K562 (cell line): ENCODE data around the gene JKAMP. TPM values are rescaled to one million over a fixed set of nuclear protein-coding genes. Genes with fewer than 3 reads are reported as not detected.

Experiments
- polyA plus RNA-seq, 8 experiments: library from polyadenylated mRNA; depleted of rRNA in 4 of 8; stranded (reverse) in 5 of 8; unstranded in 3 of 8; fragments of >200 nt; fragmentation: Nextera tagmentation in 2 of 8; fragmentation: Illumina TruSeq in 1 of 8; extraction: Ambion mirVana in 2 of 8; extraction: Trizol in 1 of 8; gene quantifications; 2 replicates each; pipeline versions ENCODE4 v1.2.1 to v1.2.3, GENCODE V29; 2011 to 2014; ENCODE audit warnings: inconsistent platforms in 1 of 8, missing spikeins in 1 of 8
- total RNA-seq, 7 experiments: library from RNA; depleted of rRNA in 6 of 7; stranded (reverse); fragments of >200 nt in 6 of 7; fragmentation: Illumina TruSeq in 2 of 7; extraction: Trizol in 2 of 7; gene quantifications; 2 replicates each; pipeline versions ENCODE4 v1.2.1 to v1.2.3, GENCODE V29; 2011 to 2021; ENCODE audit warnings: low replicate concordance in 1 of 7

The JKAMP gene
- total and polyA plus RNA-seq, 9 of the 15 experiments (the other 6 are each of a cell fraction or from before 2014, with no cell fraction given): 19.3 to 119 (median 33.8) TPM

Other genes with a start within 250 kb of the JKAMP start
- 0.53 and 0.54 TPM in 2 replicates for gene GPR135, start 19.1 kb upstream of the JKAMP start, total RNA-seq (2014; rRNA removed)
- gene GPR135, start 19.1 kb upstream of the JKAMP start, total RNA-seq (2014; rRNA removed; fragmentation: Illumina TruSeq; extraction: Trizol): 1.0 and 1.1 TPM in 2 replicates
- 1.2 and 1.3 TPM in 2 replicates for gene GPR135, start 19.1 kb upstream of the JKAMP start, total RNA-seq (2015; rRNA removed; fragmentation: Illumina TruSeq; extraction: Trizol)
- gene GPR135, start 19.1 kb upstream of the JKAMP start, total RNA-seq (2021): 0.98 and 1.2 TPM in 2 replicates
- gene GPR135, start 19.1 kb upstream of the JKAMP start, polyA plus RNA-seq (2011; rRNA removed): 1.0 and 1.2 TPM in 2 replicates
- 0.60 and 0.82 TPM in 2 replicates for gene GPR135, start 19.1 kb upstream of the JKAMP start, polyA plus RNA-seq (2014; fragmentation: Illumina TruSeq; extraction: Trizol)
- gene GPR135, start 19.1 kb upstream of the JKAMP start, polyA plus RNA-seq (2014; fragmentation: Nextera tagmentation; extraction: Ambion mirVana): under 1 TPM; 0.06 to 0.10 TPM
- gene GPR135, start 19.1 kb upstream of the JKAMP start, polyA plus RNA-seq (2014; rRNA removed): 1.6 and 1.7 TPM in 2 replicates
- gene L3HYPDH, start 109 bp upstream of the JKAMP start, total RNA-seq (2014; rRNA removed): 17.8 and 22.9 TPM in 2 replicates
- 14.3 and 16.0 TPM in 2 replicates for gene L3HYPDH, start 109 bp upstream of the JKAMP start, total RNA-seq (2014; rRNA removed; fragmentation: Illumina TruSeq; extraction: Trizol)
- 18.1 and 19.3 TPM in 2 replicates for gene L3HYPDH, start 109 bp upstream of the JKAMP start, total RNA-seq (2015; rRNA removed; fragmentation: Illumina TruSeq; extraction: Trizol)
- 19.0 and 20.6 TPM in 2 replicates for gene L3HYPDH, start 109 bp upstream of the JKAMP start, total RNA-seq (2021)
- gene L3HYPDH, start 109 bp upstream of the JKAMP start, polyA plus RNA-seq (2011; rRNA removed): 31.3 and 36.5 TPM in 2 replicates
- 11.3 and 12.8 TPM in 2 replicates for gene L3HYPDH, start 109 bp upstream of the JKAMP start, polyA plus RNA-seq (2014; fragmentation: Illumina TruSeq; extraction: Trizol)
- gene L3HYPDH, start 109 bp upstream of the JKAMP start, polyA plus RNA-seq (2014; fragmentation: Nextera tagmentation; extraction: Ambion mirVana): 10 to 100 TPM; 17.2 to 19.7 TPM
- gene L3HYPDH, start 109 bp upstream of the JKAMP start, polyA plus RNA-seq (2014; rRNA removed): 28.2 and 33.0 TPM in 2 replicates
- gene CCDC175, start 92.3 kb downstream of the JKAMP start, total RNA-seq (2014; rRNA removed): not detected in 2 replicates
- not detected in 2 replicates for gene CCDC175, start 92.3 kb downstream of the JKAMP start, total RNA-seq (2014; rRNA removed; fragmentation: Illumina TruSeq; extraction: Trizol)
- gene CCDC175, start 92.3 kb downstream of the JKAMP start, total RNA-seq (2015; rRNA removed; fragmentation: Illumina TruSeq; extraction: Trizol): not detected in 2 replicates
- gene CCDC175, start 92.3 kb downstream of the JKAMP start, total RNA-seq (2021): not detected in 2 replicates
- gene CCDC175, start 92.3 kb downstream of the JKAMP start, polyA plus RNA-seq (2011; rRNA removed): not detected in 2 replicates
- gene CCDC175, start 92.3 kb downstream of the JKAMP start, polyA plus RNA-seq (2014; fragmentation: Illumina TruSeq; extraction: Trizol): not detected in 2 replicates
- gene CCDC175, start 92.3 kb downstream of the JKAMP start, polyA plus RNA-seq (2014; fragmentation: Nextera tagmentation; extraction: Ambion mirVana): not detected
- gene CCDC175, start 92.3 kb downstream of the JKAMP start, polyA plus RNA-seq (2014; rRNA removed): not detected in 2 replicates